OCI-LY3 (cell line): ENCODE measurements around the gene AFDN.

Source experiments
- EZH2phosphoT487 ChIP-seq: fragments of 200-600 bp; shearing (Covaris generic); IDR thresholded peaks from 2 replicates; pipeline ENCODE4 v1.6.1; 2018; ENCODE audit warnings: antibody characterized with exemption, mixed run types, low read depth
- TF ChIP-seq, protein P1 (sequence below): fragments of 200-600, 300-600 bp; sonication (generic); IDR thresholded peaks from 2 replicates; pipeline ENCODE4 v1.5.1; 2014; ENCODE audit warnings: antibody characterized with exemption, low read length, low read depth

DNA sequence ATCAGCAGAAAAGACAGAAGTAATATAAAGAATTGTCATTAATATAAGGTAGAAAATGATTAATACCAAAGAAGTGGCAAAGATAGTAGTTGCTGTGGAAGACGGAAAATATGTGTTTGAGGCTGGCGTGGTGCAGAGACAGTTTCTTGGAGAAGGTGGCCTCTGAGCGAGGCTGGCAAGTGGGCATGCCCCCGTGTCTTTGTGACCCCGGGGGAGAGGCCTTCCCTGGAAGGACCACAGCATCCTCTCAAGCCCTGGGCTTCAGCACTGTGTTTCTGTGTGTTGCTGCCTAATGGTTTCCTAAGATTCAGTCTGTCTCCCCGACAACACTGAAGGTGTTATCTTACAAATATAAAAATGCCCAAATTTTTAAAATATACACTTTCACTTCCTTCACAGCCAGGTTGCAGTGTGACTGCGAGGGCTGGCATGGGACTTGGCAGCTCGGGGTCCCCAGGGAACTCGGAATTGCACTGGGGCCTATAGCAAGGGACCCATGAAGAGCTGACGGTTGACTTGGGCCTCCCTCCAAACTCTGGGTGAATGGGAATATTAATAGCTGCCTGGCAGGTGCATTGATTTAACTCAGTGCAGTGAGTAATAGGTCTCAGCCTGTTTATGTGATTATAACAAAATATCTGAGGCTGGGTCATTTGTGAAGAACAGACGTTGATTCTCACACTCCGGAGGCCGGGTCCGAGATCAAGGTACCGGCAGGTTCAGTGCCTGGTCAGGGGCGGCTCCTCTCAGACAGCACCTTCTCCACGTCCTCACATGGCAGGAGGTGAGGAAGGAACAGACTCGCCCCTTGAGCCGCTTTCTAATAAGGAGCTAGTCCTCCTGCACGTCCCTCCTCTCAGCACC lies 47.4 kb upstream of the AFDN start:
- TF ChIP-seq, protein P1, sequence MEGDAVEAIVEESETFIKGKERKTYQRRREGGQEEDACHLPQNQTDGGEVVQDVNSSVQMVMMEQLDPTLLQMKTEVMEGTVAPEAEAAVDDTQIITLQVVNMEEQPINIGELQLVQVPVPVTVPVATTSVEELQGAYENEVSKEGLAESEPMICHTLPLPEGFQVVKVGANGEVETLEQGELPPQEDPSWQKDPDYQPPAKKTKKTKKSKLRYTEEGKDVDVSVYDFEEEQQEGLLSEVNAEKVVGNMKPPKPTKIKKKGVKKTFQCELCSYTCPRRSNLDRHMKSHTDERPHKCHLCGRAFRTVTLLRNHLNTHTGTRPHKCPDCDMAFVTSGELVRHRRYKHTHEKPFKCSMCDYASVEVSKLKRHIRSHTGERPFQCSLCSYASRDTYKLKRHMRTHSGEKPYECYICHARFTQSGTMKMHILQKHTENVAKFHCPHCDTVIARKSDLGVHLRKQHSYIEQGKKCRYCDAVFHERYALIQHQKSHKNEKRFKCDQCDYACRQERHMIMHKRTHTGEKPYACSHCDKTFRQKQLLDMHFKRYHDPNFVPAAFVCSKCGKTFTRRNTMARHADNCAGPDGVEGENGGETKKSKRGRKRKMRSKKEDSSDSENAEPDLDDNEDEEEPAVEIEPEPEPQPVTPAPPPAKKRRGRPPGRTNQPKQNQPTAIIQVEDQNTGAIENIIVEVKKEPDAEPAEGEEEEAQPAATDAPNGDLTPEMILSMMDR: no peak
- no peak for TF ChIP-seq EZH2phosphoT487
